ENCODE data around the gene AP1S1. TPM values are rescaled to one million over a fixed set of nuclear protein-coding genes. Genes with fewer than 3 reads are reported as not detected.
"Not testable (repeated sequence)": the region's sequence is repeated elsewhere in the genome, so short reads cannot be mapped to it uniquely, and the experiment has no call there.

Gene AP1S1
- polyA plus RNA-seq, 1 donor, result 56.4 TPM

DNA sequence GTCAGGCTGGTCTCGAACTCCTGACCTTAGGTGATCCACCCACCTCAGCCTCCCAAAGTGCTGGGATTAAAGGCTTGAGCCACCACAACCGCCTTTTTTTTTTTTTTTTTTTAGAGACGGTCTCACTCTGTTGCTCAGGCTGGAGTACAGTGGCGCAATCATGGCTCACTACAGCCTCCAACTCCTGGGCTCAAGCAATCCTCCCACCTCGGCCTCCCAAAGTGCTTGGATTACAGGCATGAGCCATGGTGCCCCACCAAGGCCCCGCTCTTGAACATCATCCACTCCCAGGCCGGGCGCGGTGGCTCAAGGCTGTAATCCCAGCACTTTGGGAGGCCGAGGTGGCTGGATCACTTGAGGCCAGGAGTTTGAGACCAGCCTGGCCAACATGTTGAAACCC lies 45.2 kb downstream of the AP1S1 start:
- no CpG with 5 or more reads among the region's 10 CpGs for WGBS (ENCODE audit: insufficient coverage, low lambda C conversion rate)
- not testable (repeated sequence) for DNase-seq; H3K9me3 ChIP-seq (ENCODE audit: control insufficient read depth, low read depth, low read length); H3K27ac ChIP-seq (ENCODE audit: low read length); H3K36me3 ChIP-seq (ENCODE audit: control insufficient read depth, insufficient read depth, low read length)
- peak overlapping the region; percentile 59 for H3K4me3 ChIP-seq (ENCODE audit: low read length)
- peaks cover 23% of the 10 kb centered on the region for H3K27me3 ChIP-seq (ENCODE audit: control insufficient read depth, insufficient read depth, low read length)
- H3K4me1 ChIP-seq (ENCODE audit: control insufficient read depth, insufficient read depth, low read length), result peaks cover 12% of the 10 kb centered on the region

DNA sequence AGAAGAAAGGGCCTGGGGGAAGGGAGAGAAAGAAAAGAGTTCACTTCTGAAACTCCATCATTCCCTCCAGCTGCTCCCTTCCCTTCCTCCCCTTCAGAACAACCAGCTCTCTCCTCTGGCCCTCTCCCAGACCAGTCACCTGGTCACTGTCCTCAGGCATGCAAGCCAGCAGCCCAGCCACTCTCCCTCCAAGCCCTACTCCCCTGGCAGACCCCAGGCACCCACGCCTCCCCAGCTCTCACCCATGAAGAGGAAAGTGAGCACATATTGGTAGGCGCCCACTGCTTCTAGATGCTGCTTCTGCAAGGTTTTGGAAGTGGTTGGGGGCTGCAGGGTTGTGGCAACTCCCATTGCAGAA lies 46.2 kb downstream of the AP1S1 start:
- peak overlapping the region; percentile 98 for H3K27ac ChIP-seq (ENCODE audit: low read length)
- DNase-seq, result no peak
- peaks cover 23% of the 10 kb centered on the region for H3K27me3 ChIP-seq (ENCODE audit: control insufficient read depth, insufficient read depth, low read length)
- peak overlapping the region; percentile 59 for H3K4me3 ChIP-seq (ENCODE audit: low read length)
- peaks cover 3% of the 10 kb centered on the region for H3K9me3 ChIP-seq (ENCODE audit: control insufficient read depth, low read depth, low read length)
- WGBS (ENCODE audit: insufficient coverage, low lambda C conversion rate), result no CpG with 5 or more reads among the region's 2 CpGs
- H3K4me1 ChIP-seq (ENCODE audit: control insufficient read depth, insufficient read depth, low read length), result peaks cover 12% of the 10 kb centered on the region
- no peaks in the 10 kb centered on the region for H3K36me3 ChIP-seq (ENCODE audit: control insufficient read depth, insufficient read depth, low read length)

DNA sequence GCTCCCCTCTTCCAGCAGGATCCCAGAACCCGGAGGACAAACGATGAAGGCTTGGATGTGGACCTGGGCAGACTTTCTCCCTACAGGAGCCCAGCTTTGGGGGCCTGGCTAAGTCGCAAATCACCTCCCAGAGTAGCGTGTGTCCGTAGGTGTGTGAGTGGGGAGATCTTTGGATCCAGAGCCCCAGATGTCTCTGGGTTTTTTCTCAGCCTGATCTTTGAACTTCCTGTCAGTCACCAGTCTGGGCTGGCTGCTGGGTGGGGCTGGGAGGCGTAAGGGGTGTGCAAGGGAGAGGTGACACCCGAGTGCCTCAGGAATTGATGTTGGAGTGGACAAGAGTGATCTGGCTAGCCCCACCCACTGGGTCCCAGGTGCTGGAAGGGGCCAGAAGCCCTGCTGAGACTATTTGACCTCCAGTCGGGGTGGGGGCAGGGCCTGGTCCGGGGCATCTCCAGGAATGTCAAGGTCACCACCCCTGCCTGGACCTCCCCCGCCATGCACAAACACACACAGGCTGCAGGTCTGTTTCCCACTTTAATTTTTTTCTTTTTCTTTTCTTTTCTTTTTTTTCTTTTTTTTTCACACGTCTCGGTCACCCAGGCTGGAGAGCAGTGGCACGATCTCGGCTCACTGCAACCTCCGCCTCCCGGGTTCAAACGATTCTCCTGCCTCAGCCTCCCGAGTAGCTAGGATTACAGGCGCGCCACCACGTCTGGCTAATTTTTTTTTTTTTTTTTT lies 46.8 kb downstream of the AP1S1 start, which contains the start of gene MOGAT3:
MOGAT3 (minus strand) TSS at position 175 of the 738 bp plus-strand sequence. CDS start 182 bp downstream, outside the sequence.
- WGBS (ENCODE audit: insufficient coverage, low lambda C conversion rate), result 7% methylated on average over 5 of the region's 21 CpGs
- H3K36me3 ChIP-seq (ENCODE audit: control insufficient read depth, insufficient read depth, low read length), result peaks cover 2% of the 10 kb centered on the region
- DNase-seq, result peak; percentile 95 to 98
- peaks cover 23% of the 10 kb centered on the region for H3K27me3 ChIP-seq (ENCODE audit: control insufficient read depth, insufficient read depth, low read length)
- H3K9me3 ChIP-seq (ENCODE audit: control insufficient read depth, low read depth, low read length), result peaks cover 3% of the 10 kb centered on the region
- peak within 1 kb of the TSS; percentile 59 for H3K4me3 ChIP-seq (ENCODE audit: low read length)
- peaks cover 12% of the 10 kb centered on the region for H3K4me1 ChIP-seq (ENCODE audit: control insufficient read depth, insufficient read depth, low read length)
- peak within 1 kb of the TSS; percentile 98 for H3K27ac ChIP-seq (ENCODE audit: low read length)

DNA sequence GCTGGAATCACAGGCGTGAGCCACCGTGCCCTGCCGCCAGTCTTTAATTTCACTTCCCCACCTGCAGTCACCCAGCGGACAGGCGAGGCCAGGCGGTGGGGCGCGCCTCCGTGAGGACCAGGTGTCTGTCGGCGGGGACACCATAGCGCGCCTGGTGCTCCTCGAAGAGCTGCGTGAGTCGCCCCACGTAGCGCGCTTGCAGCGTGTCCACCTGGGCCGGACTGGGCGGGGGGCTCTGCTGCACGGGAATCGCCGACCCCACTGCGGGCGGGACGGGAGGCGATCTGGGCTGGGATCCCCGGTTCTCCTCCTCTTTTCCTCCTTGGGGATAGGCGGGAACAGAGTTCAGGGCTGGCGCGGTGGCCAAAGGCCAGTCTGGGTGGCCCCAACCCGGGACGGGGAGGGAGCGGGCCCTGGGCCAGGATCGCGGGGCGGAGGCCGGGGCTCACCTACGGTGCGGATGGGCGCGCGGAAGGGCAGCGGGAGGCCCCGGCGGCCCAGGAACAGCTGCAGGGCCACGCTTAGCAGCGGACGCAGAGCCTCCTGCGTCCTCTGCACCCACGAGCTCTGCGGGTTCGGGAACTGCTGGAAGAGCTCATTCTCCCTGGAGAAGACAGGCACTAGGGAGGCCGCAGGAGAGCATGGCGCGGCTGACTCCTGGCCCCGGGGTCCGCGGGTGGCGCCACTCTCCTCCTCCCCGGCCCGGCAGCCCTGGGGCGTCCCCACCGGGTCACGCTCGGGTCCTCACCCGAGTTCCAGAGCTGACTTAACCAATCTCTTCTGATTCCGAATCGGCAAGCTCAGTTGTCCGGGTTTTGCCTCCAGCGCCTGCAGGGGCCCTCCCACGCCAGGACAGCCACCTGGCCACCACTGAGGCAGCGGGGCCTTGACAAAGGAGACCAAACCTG lies 47.7 kb downstream of the AP1S1 start:
- Histone ChIP-seq H3K36me3 (ENCODE audit: control insufficient read depth, insufficient read depth, low read length) (peaks cover 9% of the 10 kb centered on the region), H3K4me3 (ENCODE audit: low read length) (peak overlapping the region; percentile 59), H3K27me3 (ENCODE audit: control insufficient read depth, insufficient read depth, low read length) (peaks cover 23% of the 10 kb centered on the region), H3K4me1 (ENCODE audit: control insufficient read depth, insufficient read depth, low read length) (peaks cover 12% of the 10 kb centered on the region), H3K27ac (ENCODE audit: low read length) (peak overlapping the region; percentile 98), H3K9me3 (ENCODE audit: control insufficient read depth, low read depth, low read length) (peaks cover 3% of the 10 kb centered on the region)
- peak; percentile 65 to 90 for DNase-seq
- no CpG with 5 or more reads among the region's 75 CpGs for WGBS (ENCODE audit: insufficient coverage, low lambda C conversion rate)

DNA sequence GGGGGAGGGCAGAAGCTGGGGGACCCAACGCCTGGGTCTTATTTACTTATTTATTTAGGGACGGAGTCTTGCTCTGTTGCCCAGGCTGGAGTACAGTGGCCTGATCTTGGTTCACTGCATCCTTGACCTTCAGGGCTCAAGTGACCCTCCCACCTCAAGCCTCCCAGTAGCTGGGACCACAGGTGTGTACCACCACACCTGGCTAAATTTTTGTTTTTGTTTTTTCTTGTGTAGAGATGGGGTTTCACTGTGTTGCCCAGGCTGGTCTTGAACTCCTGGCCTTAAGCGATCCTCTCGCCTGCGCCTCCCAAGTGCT lies 48.3 kb downstream of the AP1S1 start:
- Histone ChIP-seq H3K4me1 (ENCODE audit: control insufficient read depth, insufficient read depth, low read length) (peaks cover 12% of the 10 kb centered on the region), H3K36me3 (ENCODE audit: control insufficient read depth, insufficient read depth, low read length) (peaks cover 14% of the 10 kb centered on the region), H3K9me3 (ENCODE audit: control insufficient read depth, low read depth, low read length) (peaks cover 3% of the 10 kb centered on the region), H3K27me3 (ENCODE audit: control insufficient read depth, insufficient read depth, low read length) (peaks cover 23% of the 10 kb centered on the region), H3K27ac (ENCODE audit: low read length) (no peak overlapping the region), H3K4me3 (ENCODE audit: low read length) (no peak overlapping the region)
- no peak for DNase-seq
- WGBS (ENCODE audit: insufficient coverage, low lambda C conversion rate), result no CpG with 5 or more reads among the region's 5 CpGs

DNA sequence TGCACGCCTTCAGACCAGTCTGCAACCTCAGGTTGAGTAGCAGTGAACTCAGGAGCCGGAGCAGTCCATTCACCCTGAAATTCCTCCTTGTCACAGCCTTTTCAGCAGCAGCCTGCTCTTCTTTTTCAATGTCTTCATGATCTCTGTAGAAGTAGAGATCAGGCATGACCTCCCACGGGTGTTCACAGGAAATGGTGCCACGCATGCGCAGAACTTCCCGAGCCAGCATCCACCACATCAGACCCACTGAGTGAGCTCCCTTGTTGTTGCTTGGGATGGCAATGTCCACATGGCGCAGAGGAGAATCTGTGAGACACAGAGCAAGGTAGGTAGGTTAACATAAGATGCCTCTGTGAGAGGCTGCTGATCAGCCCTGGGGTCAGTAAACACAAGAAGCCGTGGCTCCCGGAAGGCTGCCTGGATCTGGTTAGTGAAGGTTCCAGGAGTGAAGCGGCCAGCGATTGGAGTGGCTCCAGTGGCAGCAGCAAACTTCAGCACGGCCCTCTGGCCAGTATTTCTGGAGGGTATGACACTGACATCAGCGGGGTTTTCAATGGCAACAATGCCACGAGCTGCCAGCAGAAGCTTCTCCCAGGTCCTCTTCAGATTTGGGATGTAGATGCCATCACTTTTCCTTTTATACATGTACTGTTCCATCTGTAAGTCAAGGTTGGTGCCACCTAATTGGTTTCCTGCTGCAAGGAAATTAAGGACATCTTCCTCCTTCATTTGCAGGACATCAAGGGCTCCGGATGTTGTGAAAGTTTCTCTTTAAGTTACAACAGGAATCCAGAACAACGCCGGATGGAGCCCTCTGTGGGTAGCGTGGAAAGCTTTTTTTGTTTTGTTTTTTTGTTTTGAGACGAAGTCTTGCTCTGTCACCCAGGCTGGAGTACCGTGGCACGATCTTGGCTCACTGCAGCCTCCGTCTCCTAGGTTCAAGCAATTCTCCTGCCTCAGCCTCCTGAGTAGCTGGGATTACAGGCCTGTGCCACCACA lies 49.8 kb downstream of the AP1S1 start:
- not testable (repeated sequence) for H3K9me3 ChIP-seq (ENCODE audit: control insufficient read depth, low read depth, low read length); H3K4me3 ChIP-seq (ENCODE audit: low read length); H3K27ac ChIP-seq (ENCODE audit: low read length); H3K4me1 ChIP-seq (ENCODE audit: control insufficient read depth, insufficient read depth, low read length); DNase-seq
- H3K27me3 ChIP-seq (ENCODE audit: control insufficient read depth, insufficient read depth, low read length), result peaks cover 23% of the 10 kb centered on the region
- WGBS (ENCODE audit: insufficient coverage, low lambda C conversion rate), result no CpG with 5 or more reads among the region's 22 CpGs
- peaks cover 25% of the 10 kb centered on the region for H3K36me3 ChIP-seq (ENCODE audit: control insufficient read depth, insufficient read depth, low read length)

DNA sequence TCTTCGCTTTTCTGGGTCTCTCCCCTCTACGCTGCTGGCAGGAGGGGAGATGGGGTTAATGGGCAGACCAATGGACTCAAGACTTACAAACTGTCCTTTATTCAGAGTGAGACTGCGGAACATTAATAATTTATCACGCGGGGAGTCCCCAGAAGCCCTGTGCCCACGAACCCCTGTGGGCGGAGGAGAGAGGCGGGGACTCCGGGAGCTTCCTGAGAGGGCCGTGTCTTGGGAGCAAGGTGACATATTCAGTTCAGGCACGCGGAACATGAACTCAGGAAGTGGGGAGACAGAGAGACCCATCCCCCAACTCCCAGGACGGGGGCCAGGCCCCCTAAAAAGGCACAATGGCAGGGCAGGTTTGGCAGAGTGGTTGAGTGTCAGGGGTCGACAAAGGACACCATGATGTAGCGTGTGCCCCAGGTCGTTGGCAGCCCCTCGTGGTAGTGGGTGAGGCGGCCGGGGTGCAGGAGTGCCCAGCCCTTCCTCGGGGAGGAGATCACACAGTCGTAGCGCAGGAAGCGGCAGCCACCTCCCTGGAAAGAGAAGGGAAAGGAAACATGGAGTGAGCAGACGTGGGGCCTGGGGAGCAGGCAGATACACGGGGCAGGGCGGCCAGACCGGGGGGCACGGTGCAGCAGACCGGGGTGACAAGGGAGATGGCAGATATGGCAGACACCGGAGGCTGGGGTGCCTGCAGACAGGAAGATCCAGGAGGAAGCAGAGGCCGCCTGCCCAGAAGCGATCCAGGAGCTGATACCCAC lies 51.8 kb downstream of the AP1S1 start:
- no CpG with 5 or more reads among the region's 32 CpGs for WGBS (ENCODE audit: insufficient coverage, low lambda C conversion rate)
- peaks cover 6% of the 10 kb centered on the region for H3K4me1 ChIP-seq (ENCODE audit: control insufficient read depth, insufficient read depth, low read length)
- no peak overlapping the region for H3K4me3 ChIP-seq (ENCODE audit: low read length)
- no peaks in the 10 kb centered on the region for H3K9me3 ChIP-seq (ENCODE audit: control insufficient read depth, low read depth, low read length)
- no peak for DNase-seq
- peaks cover 16% of the 10 kb centered on the region for H3K27me3 ChIP-seq (ENCODE audit: control insufficient read depth, insufficient read depth, low read length)
- H3K27ac ChIP-seq (ENCODE audit: low read length), result no peak overlapping the region
- H3K36me3 ChIP-seq (ENCODE audit: control insufficient read depth, insufficient read depth, low read length), result peaks cover 39% of the 10 kb centered on the region

DNA sequence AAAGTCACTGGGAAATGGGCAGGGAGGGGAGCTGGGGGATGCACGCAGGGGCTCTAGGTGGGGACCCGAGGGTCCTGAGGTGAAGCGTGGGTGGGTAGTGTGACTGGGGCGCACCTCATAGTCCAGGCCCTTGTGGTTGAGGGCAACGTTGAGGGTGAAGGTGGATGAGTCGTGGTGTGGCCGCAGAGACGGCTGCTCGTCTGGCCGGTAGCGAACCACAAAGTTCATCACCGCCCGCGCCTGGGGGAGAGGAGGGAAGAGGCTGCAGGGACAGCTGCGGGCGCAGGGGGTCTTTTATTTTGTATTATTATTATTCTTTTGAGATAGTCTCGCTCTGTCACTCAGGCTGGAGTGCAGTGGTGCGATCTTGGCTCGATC lies 52.4 kb downstream of the AP1S1 start:
- WGBS (ENCODE audit: insufficient coverage, low lambda C conversion rate), result no CpG with 5 or more reads among the region's 19 CpGs
- no peak overlapping the region for H3K27ac ChIP-seq (ENCODE audit: low read length)
- peaks cover 6% of the 10 kb centered on the region for H3K4me1 ChIP-seq (ENCODE audit: control insufficient read depth, insufficient read depth, low read length)
- no peak overlapping the region for H3K4me3 ChIP-seq (ENCODE audit: low read length)
- no peak for DNase-seq
- H3K36me3 ChIP-seq (ENCODE audit: control insufficient read depth, insufficient read depth, low read length), result peaks cover 45% of the 10 kb centered on the region
- no peaks in the 10 kb centered on the region for H3K9me3 ChIP-seq (ENCODE audit: control insufficient read depth, low read depth, low read length)
- peaks cover 13% of the 10 kb centered on the region for H3K27me3 ChIP-seq (ENCODE audit: control insufficient read depth, insufficient read depth, low read length)

DNA sequence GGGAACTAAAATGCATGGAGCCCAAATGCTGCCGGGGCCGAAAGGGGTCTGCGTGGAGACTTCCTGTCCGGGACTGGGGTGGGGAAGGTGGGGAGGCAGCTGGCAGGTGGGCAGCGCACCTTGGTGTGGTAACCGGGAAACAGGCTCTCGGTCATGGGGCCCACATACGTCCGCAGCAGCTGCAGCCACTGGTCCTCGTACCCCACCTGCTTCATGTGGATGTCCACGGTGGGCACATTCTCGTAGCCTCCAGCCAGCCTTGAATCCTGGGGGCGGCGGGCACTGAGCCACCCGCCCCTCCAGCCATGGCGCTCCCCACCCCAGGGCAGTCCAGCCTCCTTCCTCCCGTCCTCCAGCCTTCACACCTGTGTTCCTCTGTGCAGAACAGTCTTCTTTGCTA lies 53.2 kb downstream of the AP1S1 start:
- Histone ChIP-seq H3K27me3 (ENCODE audit: control insufficient read depth, insufficient read depth, low read length) (peaks cover 5% of the 10 kb centered on the region), H3K9me3 (ENCODE audit: control insufficient read depth, low read depth, low read length) (no peaks in the 10 kb centered on the region), H3K36me3 (ENCODE audit: control insufficient read depth, insufficient read depth, low read length) (peaks cover 53% of the 10 kb centered on the region), H3K4me3 (ENCODE audit: low read length) (no peak overlapping the region), H3K27ac (ENCODE audit: low read length) (no peak overlapping the region), H3K4me1 (ENCODE audit: control insufficient read depth, insufficient read depth, low read length) (peaks cover 2% of the 10 kb centered on the region)
- WGBS (ENCODE audit: insufficient coverage, low lambda C conversion rate), result no CpG with 5 or more reads among the region's 17 CpGs
- DNase-seq, result no peak

Measured in large intestine (tissue), 3 donors.